GM21529 (cell line): Measurements from ENCODE around the gene FBXL12.
"Not testable (repeated sequence)": the region's sequence is repeated elsewhere in the genome, so short reads cannot be mapped to it uniquely, and the experiment has no call there.

ENCODE experiments used
- ATAC-seq: cut with Tn5 transposase; IDR thresholded peaks from one replicate; pipeline ENCODE4 v1.9.1; 2021; ENCODE audit not compliant: unreplicated experiment

Gene FBXL12

DNA sequence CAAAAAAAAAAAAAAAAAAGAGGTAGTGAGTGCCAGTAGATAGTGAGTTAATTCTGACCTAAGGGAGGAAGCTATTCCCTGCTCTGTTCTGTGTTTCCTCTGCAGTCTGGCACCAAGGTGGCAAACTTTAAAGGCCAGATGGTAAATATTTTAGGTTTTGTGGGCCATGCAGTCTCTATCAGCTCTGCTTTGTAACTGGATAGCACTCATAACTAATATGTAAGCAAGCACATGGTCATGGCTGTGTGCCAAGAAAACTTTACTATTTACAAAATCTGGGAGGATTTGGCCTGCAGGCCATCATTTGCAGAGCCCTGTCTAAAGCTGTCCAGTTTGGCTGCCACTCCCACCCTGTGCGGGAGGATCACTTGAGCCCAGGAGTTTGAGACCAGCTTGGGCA is 20.5 kb upstream of the FBXL12 start:
- ATAC-seq, result no peak

DNA sequence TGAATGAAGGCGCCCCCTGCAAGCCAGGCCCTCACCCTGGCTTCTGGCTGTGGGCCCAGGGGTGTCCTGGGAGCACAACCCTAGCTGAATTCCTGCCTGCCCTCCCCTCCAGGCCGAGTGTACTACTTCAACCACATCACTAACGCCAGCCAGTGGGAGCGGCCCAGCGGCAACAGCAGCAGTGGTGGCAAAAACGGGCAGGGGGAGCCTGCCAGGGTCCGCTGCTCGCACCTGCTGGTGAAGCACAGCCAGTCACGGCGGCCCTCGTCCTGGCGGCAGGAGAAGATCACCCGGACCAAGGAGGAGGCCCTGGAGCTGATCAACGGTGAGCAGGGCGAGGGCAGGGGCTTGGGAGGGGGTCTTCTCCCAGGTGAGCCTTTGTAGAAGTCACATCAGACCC is 19.4 kb upstream of the FBXL12 start:
- no peak for ATAC-seq

DNA sequence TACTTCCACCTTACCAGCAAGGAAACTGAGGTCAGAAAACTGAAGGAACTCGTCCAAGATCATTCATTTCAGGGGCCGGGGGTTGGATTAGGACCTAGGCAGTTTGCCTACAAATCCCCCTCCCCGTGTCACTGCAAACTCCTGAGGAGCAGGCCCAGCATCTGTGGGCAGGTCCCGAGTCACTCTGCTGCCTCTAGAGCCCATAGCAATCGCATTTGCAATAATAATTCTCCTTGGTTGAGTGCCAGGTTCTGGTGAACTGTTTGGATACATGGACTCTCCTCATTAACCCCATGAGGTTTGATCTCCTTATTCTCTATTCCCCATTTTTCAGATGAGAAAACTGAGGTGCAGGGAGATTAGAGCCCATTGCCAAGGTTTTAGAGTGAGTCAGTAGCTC is 17.1 kb upstream of the FBXL12 start:
- no peak for ATAC-seq

DNA sequence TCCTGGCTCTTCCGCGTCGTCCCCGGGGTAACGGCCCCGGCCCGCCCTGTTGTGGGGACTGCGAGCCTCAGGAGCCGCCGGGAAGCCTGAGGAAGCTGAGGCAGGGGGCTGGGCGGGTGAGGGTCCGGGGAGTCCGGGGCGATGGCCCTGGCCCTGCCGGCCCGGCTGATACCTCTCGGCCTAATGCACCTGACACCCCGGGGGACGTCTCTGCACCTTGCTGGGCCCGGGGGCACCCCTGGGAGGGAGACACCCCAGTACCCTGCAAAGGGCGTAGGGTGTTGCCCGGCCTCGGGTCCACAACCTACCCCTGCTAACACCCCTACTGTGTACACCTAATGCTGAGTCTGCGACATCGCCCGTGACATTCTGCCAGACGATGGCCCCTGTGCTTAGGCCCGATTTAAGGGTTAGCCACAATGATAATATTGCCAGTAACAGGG is 16.6 kb upstream of the FBXL12 start:
- peak; percentile 2 for ATAC-seq

DNA sequence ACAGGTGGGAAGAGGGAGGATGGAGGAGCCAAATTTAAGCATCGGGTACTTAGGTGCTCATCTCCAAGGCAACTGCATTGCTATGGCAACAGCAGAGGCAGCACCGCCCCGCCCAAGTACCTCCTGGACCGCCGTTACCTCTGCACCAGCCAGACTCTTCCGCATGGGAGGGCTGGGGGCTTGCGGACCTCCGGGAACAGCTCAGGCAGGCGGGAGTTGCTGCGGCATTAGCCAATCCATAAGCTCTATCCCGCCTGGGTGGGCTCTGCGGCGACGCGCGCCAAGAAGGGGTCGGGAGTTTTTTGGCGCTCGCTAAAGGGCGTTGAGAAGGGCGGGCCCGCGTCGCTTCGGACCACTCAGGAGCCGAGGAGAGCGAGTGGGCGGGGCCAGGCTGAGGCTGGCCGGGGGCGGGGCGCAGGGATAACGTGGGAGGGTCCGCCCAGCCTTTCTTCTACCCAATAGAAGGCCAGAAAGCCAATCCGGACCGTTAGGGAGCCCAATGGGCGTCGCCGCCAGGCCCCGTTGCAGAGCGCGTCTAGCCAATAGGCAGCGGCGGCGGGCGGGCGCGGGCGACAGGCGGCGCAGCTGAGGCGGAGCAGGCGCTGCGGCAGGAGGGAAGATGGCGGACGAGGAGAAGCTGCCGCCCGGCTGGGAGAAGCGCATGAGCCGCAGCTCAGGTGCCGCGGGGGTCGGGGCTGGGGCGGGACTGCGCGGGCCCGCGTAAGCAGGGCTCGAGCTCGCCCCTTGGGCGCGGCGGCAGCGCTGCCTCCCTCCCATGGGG is 16.0 kb upstream of the FBXL12 start, which contains the start of gene PIN1:
Gene PIN1, plus strand, starts transcription at position 593 of the 781 bp plus-strand sequence. Its CDS starts 27 bp downstream, at position 620.
- ATAC-seq, result peak; percentile 93

DNA sequence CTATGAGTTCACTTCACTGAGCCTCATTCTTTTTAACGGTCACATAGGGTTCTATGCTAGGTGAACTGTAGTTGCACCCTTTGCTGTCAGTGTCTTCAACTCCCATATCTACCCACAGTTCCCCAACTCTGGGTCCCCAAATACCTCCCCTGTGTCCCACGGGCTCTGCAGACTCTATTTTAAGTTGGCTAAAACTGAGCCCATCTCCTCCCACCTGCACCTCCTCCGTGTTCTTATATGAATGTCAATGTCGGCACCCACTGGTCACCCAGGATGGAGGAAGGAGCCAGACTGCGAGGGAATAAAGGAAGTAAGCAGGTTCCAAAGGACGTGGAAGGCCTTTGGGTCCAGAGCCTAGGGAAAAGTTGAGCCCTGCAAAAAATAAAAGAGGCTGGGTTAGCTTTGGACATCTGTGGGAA is 15.4 kb upstream of the FBXL12 start:
- ATAC-seq, result no peak

DNA sequence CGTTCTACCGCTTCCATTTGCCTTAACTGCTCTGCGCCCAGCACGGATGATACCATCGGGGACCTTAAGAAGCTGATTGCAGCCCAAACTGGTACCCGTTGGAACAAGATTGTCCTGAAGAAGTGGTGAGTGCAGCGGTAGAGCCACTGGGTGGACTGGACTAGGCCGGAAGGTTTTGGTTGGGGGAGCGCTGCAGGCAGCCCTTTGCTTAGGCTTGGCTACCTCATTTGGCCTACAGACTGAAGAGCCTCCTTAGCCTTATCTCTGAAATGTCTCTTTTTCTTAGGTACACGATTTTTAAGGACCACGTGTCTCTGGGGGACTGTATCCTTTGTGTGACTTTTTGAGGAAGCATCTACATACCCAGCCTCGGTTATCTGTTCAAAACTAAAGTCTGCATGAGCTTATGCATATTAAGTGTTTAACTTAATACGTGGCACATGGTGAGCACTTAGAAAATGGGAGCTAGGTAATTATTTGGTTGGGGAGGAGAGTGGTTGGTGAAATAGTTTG is 9.7 kb upstream of the FBXL12 start:
- ATAC-seq, result no peak

- peak; percentile 85 for ATAC-seq
These were observed 8.7 kb upstream of the FBXL12 start, which contains the start of gene UBL5 for GRCh38 chr19:9827289-9828238. TSS of gene UBL5 (plus strand) at chr19:9827918. CDS start at chr19:9828338, 420 bp downstream.

DNA sequence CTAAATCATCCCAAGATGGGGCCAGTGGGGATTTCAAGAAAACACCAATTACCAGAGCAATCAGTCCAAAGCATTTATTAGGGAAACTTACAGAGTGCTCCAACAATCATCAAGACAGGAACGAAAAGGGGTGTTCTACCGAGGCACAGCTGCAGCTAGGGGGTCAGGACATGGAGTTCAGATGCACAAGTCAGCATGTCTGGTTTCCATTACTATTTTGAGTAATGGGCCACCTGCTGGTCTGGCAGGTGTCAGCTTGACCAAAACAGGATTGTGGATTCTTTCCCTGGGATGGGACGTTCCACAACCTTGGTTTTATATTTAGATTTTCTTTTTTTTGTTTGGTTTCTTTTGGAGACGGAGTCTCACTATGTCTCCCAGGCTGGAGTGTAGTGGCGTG is 4.9 kb upstream of the FBXL12 start:
- no peak for ATAC-seq

GRCh38 chr19:9820034-9820433 is 1.2 kb upstream of the FBXL12 start:
- ATAC-seq, result not testable (repeated sequence)

- no peak for ATAC-seq
These were observed 674 bp upstream of the FBXL12 start for GRCh38 chr19:9819596-9819909.

DNA sequence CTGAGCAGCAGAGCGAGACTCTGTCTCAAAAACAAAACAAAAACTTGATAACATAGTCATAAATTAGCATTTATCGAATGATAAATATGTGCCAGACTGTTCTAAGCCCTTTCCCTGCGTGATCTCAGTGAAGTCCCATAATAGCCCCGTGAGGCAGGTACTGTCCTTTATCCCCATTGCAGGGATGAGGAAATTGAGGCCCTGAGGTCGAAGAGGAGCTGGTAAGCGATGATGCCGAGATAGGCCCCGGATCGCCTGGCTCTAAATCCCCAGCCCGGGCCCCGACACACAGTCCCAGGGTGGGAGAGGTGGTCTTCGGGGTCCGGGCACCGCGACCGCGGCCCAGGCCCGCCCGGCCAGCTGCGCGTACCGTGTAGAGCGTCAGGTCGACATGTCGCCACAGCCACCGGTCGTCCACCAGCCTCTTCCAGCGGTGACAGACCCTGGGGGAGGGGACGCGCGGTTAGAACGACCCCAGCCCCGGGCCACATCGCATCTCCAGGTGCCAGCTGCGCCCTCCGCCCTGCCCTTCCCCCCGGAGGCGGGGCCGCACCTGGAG is 625 bp downstream of the FBXL12 start:
- ATAC-seq, result no peak

- no peak for ATAC-seq
These were observed 7.7 kb downstream of the FBXL12 start for GRCh38 chr19:9811139-9811538.

DNA sequence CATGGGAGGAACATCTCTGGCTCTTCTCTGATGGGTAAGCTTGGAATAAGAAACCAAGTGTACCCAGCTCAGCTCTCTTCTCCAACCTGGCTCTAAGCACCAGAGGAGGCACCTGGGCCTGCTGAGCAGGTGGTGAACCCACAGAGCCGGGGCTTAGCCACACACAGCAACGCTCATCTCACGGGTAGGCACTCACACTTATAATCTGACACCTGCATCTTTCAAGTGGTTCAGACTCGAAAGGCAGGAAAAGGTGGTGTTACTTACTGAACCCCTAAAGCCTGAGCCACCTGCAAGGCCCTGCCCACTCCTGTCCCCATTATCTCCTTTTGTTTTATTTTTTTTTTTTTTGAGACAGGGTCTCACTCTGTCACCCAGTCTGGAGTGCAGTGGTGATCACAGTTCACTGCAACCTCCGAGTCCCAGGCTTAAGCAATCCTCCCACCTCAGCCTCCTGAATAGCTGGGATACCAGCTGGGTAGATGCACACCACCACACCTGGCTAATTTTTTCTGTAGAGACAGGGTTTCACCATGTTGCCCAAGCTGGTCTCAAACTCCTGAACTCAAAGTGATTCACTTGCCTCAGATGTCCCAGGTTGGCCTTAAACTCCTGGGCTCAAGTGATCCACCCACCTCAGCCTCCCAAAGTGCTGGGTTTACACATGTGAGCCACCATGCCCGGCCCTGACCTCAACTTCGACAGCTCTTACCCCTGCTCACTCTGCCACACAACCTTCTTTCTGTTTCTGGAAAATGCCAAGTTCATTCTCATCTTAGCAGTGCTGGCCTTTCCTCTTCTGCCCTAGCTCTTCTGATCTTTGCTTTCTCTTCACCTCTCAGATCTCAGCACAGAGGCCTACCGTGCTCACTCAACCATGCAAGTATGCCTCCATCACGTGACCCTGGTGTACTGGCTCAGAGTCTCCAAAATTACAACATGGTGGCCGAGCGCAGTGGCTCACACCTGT is 9.7 kb downstream of the FBXL12 start:
- no peak for ATAC-seq

- ATAC-seq, result no peak
These were observed 12.1 kb downstream of the FBXL12 start for GRCh38 chr19:9806803-9807202.

DNA sequence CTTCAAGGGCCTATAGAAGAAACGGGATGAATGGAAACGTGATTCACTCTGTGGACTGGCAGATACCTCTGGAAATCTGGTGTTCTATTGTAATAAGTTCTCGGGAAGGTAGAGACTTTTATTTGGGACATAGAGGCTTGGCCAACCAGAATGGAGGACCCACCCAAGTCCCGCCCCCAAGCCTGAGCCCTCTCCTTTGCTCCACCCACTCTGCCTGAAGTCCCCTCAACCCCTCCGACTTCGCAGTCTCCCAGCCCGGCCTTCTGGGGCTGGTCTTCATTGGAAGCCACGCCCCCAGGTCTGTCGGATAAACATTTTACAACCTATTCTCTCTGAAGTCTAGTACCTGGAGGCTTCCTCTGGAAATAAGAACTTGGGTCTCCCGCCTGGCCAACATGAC is 16.9 kb downstream of the FBXL12 start:
- no peak for ATAC-seq

- ATAC-seq, result no peak
These were observed 19.7 kb downstream of the FBXL12 start for GRCh38 chr19:9799162-9799561.

GRCh38 chr19:9797871-9798270 is 21.0 kb downstream of the FBXL12 start:
- ATAC-seq, result no peak

GRCh38 chr19:9796113-9796773 is 22.6 kb downstream of the FBXL12 start:
- ATAC-seq, result peak; percentile 40
